Hypothalamus (tissue), 51 donors: ENCODE measurements around the gene ATP6AP1.
A peak's percentile ranks its signal among the peaks of the same experiment; 100 is the strongest.

ENCODE experiments used
- DNase-seq, 51 donors: peaks; one replicate each; lab custom pipeline; 2025; lab: John Stamatoyannopoulos, UW

ATP6AP1 gene

DNA sequence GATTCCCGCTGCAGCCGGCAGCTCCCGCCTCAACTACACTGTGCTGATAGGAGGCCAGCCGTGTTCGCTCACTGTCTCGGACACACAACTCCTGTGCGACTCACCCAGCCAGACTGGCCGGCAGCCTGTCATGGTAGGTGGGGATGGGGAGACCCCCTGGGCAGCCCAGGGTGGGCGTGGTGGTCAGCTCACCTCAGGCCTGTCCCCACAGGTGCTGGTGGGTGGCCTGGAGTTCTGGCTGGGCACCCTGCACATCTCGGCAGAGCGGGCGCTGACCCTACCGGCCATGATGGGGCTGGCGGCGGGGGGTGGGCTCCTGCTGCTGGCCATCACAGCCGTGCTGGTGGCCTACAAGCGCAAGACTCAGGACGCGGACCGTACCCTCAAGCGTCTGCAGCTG lies 39.1 kb downstream of the ATP6AP1 start:
- DNase-seq: no peak

- no peak for DNase-seq
These were observed 39.7 kb downstream of the ATP6AP1 start for GRCh38 chrX:154468217-154468616.

DNA sequence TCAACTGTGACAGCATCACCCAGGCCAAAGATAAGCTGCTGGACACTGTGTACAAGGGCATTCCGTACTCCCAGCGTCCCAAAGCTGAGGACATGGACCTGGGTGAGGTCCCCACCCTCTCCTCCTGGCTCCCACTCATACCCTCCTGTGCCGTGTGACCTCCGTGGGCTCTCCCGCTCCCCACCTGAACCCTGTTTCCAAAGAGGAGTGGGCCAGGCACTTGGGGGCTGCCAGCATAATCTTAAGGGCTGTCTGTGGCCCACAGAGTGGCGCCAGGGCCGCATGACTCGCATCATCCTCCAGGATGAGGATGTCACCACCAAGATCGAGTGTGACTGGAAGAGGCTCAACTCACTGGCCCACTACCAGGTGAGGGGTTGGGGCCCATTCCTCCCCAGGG lies 40.6 kb downstream of the ATP6AP1 start:
- DNase-seq: no peak

DNA sequence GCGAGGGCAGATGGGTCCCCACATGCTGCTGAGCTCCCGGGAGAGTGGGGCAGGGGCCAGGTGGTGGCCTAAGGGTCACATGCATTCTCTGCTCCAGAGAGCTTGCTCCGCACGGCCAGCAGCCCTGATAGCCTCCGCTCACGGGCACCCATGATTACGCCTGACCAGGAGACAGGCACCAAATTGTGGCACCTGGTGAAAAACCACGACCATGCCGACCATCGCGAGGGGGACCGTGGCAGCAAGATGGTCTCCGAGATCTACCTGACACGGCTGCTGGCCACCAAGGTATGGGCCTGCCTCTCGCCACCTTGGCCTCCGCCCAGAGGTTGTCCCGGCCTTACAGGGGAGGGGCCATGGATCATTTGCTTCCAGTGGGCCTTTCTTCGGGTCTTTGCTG lies 41.4 kb downstream of the ATP6AP1 start:
- no peak for DNase-seq

GRCh38 chrX:154470434-154470833 lies 42.0 kb downstream of the ATP6AP1 start:
- no peak for DNase-seq

DNA sequence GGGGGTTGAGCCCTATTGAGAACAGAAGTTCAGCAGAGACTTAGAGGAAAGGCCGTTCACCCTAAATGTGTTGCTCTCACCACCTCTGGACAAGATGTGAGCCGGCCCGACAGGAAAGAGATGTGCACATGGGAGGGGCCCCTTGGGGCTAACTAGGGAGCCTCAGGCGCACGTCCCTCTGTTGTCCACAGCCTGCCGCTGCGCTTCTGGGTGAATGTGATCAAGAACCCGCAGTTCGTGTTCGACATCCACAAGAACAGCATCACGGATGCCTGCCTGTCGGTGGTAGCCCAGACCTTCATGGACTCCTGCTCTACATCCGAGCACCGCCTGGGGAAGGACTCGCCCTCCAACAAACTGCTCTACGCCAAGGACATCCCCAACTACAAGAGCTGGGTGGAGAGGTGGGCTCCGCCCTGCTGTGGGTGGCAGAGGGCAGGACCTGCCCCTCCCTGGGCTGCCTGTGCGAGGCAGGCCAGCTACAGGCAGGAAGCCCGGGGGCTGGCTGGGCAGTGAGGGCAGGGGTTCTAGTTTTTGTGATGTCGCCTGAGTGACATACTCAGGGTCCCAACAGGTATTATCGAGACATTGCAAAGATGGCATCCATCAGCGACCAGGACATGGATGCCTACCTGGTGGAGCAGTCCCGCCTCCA lies 42.6 kb downstream of the ATP6AP1 start:
- DNase-seq: no peak

- no peak for DNase-seq
These were observed 43.6 kb downstream of the ATP6AP1 start for GRCh38 chrX:154471839-154472684.

GRCh38 chrX:154472685-154473632 lies 44.5 kb downstream of the ATP6AP1 start:
- no peak for DNase-seq

GRCh38 chrX:154473683-154474082 lies 45.2 kb downstream of the ATP6AP1 start:
- DNase-seq: no peak

DNA sequence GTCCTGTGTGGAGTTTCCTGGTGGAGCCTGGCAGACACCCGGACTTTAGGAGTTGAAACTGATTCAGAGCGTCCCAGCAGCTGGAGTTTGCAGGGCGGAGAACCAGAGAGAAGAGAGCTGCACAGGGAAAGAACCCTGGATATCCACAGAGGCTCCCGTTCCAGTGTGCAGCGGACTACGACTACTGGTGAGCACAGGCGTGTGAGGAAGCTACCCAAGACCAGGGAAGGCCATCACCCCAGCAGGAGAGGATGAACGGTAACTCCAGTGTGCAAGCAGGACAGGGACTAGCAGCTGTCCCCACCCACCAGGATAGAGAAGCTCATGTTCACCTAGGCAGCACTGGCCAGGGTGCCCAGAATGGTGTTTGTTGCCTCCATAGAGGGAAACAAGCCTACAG lies 48.3 kb downstream of the ATP6AP1 start:
- DNase-seq: no peak

DNA sequence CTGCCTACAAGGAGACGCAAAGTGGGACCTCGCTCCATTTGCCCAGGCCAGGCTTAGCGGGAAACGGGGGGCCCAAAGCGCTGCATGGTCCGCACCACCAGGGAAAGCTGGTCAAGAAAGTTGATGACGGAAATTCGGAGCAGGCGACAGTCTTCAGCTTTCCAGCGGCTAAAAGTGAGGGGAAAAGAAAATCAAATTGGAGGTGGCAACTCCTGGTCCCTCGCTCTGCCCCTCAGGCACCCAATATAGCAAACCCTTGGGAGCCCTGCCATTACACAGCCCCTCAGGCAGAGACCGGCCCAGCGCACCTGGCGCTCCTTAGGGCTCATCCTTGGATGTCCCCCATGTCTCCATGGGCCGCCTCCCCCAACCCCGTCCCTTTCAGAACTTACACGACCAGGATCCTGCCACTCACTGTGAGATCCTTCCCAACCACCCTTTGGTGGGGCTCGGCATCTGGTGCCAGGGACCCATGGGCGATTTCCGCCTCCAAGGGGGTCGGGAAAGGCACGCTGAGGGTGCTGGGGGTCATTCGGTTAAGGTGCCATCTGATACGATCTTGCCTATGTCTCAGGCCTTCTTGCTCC lies 49.5 kb downstream of the ATP6AP1 start:
- no peak for DNase-seq

DNA sequence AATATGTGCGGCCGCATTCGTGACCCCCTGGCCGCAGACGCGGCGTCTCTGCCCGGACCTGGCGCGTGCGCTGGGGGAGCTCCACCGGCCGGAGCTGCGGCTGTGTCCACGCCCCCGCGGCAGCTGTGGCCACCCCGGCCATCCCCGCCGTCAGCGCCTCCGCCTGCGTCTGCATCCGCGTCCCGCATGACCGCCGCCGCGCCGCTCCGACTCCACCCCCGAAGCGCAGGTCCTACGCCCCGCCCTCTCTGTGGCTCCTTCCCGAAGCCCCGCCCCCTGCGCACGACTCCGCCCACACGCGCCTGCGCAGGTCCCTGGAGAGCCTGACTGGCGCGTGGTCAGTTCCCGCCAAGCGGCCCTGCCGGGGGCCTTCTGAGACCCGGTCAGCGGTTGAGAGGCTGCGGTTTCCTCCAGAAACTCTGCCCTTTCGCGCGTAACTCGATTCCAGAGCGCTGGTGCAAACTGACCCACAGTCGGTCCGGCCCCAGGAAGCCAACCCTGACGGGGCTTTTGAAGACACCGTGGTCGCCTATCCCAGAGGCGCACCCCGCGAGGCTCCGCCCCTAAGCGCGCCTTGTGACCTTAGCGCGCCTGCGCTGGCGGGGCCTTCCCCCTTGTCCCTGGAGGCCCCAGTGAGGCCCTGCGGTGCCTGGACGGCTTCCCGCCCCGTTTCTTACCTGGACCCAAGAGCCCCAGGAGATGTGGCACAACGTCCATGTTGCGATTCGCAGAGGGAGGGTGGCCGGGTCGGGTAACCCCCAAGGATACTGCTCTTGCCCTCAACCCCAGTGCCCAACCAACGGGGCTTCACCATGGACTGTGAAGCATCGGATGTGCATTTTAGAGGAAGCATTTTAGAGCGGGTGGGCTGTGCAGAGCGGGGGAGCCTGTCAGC lies 50.5 kb downstream of the ATP6AP1 start, which contains the start of gene LAGE3:
LAGE3 (minus strand) TSS at position 554 of the 895 bp plus-strand sequence; CDS start at position 188, 366 bp downstream.
- DNase-seq: peak; percentile 54 to 94 (median 83)

DNA sequence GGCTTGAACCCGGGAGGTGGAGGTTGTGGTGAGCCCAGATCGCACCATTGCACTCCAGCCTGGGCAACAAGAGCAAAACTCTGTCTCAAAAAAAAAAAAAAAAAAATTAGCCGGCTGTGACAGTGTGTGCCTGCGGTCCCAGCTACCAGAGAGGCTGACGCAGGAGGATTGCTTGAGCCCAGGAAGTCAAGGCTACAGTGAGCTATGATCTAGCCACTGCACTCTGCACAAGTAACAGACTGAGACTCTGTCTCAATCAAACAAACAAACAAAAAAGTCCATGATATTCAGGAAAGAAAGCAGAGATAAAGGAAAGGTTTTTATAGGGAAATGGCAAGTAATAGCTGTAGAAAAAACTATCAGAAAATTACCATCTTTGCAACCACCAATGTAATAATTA lies 52.7 kb downstream of the ATP6AP1 start:
- no peak for DNase-seq

- DNase-seq: no peak
These were observed 53.6 kb downstream of the ATP6AP1 start for GRCh38 chrX:154481911-154482601.

- DNase-seq: no peak
These were observed 54.3 kb downstream of the ATP6AP1 start for GRCh38 chrX:154482786-154483185.

GRCh38 chrX:154483325-154483724 lies 54.8 kb downstream of the ATP6AP1 start:
- DNase-seq: no peak

GRCh38 chrX:154484255-154485149 lies 56.0 kb downstream of the ATP6AP1 start:
- DNase-seq: no peak
